GM21528 (cell line): ENCODE data around the gene CCDC92.
"Not testable (repeated sequence)": the region's sequence is repeated elsewhere in the genome, so short reads cannot be mapped to it uniquely, and the experiment has no call there.

Experiments used
- ATAC-seq: cut with Tn5 transposase; IDR thresholded peaks from one replicate; pipeline ENCODE4 v1.9.1; 2021; ENCODE audit warnings: mild to moderate bottlenecking, moderate library complexity; ENCODE audit not compliant: unreplicated experiment, low FRiP score

CCDC92 gene

GRCh38 chr12:123914726-123915333 is 57.8 kb downstream of the CCDC92 start:
- ATAC-seq = no peak

- ATAC-seq = no peak
Measured at GRCh38 chr12:123912415-123913380, 59.9 kb downstream of the CCDC92 start.

GRCh38 chr12:123911672-123912409 is 60.8 kb downstream of the CCDC92 start:
- ATAC-seq = not testable (repeated sequence)

GRCh38 chr12:123910761-123911193 is 61.9 kb downstream of the CCDC92 start:
- ATAC-seq = no peak

GRCh38 chr12:123910057-123910456 is 62.6 kb downstream of the CCDC92 start:
- ATAC-seq = no peak

GRCh38 chr12:123908884-123909725 is 63.5 kb downstream of the CCDC92 start:
- ATAC-seq = no peak

GRCh38 chr12:123907726-123908476 is 64.7 kb downstream of the CCDC92 start:
- no peak for ATAC-seq

- ATAC-seq = no peak
Measured at GRCh38 chr12:123906711-123907420, 65.8 kb downstream of the CCDC92 start.

- no peak for ATAC-seq
Measured at GRCh38 chr12:123905319-123905925, 67.2 kb downstream of the CCDC92 start.

- no peak for ATAC-seq
Measured at GRCh38 chr12:123903301-123904065, 69.1 kb downstream of the CCDC92 start.

- no peak for ATAC-seq
Measured at GRCh38 chr12:123902821-123903220, 69.8 kb downstream of the CCDC92 start.

GRCh38 chr12:123900871-123901376 is 71.7 kb downstream of the CCDC92 start:
- no peak for ATAC-seq

- ATAC-seq = no peak
Measured at GRCh38 chr12:123899368-123899767, 73.3 kb downstream of the CCDC92 start.

GRCh38 chr12:123898673-123899072 is 74.0 kb downstream of the CCDC92 start:
- no peak for ATAC-seq

GRCh38 chr12:123897221-123897620 is 75.4 kb downstream of the CCDC92 start:
- no peak for ATAC-seq

- no peak for ATAC-seq
Measured at GRCh38 chr12:123896767-123897166, 75.9 kb downstream of the CCDC92 start.

- ATAC-seq = no peak
Measured at GRCh38 chr12:123895451-123895850, 77.2 kb downstream of the CCDC92 start.
